Neural cell (in vitro differentiated cells): ENCODE measurements around the gene C1QTNF9B. TPM values are rescaled to one million over a fixed set of nuclear protein-coding genes. Genes with fewer than 3 reads are reported as not detected.

ENCODE experiments used
- H2AFZ ChIP-seq: fragments of 200-600, 300-800 bp; sonication (generic), shearing (Covaris generic); 2 replicates; pipeline ENCODE4 v1.6.0; 2014; ENCODE audit warnings: low read depth, mild to moderate bottlenecking, antibody characterized with exemption, low read length, moderate library complexity
- H3F3A ChIP-seq: fragments of 200-600 bp; shearing (Covaris generic); 2 replicates; pipeline ENCODE4 v1.6.1; 2016; ENCODE audit warnings: mild to moderate bottlenecking, moderate library complexity, mixed read lengths, antibody characterized with exemption, low read length; ENCODE audit not compliant: insufficient read depth, poor library complexity, severe bottlenecking
- H3K27ac ChIP-seq: fragments of 200-600, 300-800 bp; sonication (generic), shearing (Covaris generic); 2 replicates; pipeline ENCODE4 v1.5.1; 2014; ENCODE audit warnings: mild to moderate bottlenecking, low read length, moderate library complexity
- H3K27me3 ChIP-seq: fragments of 300-800, 200-600 bp; sonication (generic), shearing (Covaris generic); 2 replicates; pipeline ENCODE4 v1.6.0; 2014; ENCODE audit warnings: mild to moderate bottlenecking, low read depth, low read length, moderate library complexity; ENCODE audit not compliant: insufficient read depth
- H3K36me3 ChIP-seq: fragments of 300-800, 200-600 bp; sonication (generic), shearing (Covaris generic); 2 replicates; pipeline ENCODE4 v1.5.1; 2014; ENCODE audit warnings: mild to moderate bottlenecking, antibody characterized with exemption, low read length, moderate library complexity; ENCODE audit not compliant: insufficient read depth
- H3K4me2 ChIP-seq: fragments of 300-800, 200-600 bp; sonication (generic), shearing (Covaris generic); 2 replicates; pipeline ENCODE4 v1.6.0; 2014; ENCODE audit warnings: mild to moderate bottlenecking, low read length
- H3K4me3 ChIP-seq: fragments of 300-800, 200-600 bp; sonication (generic), shearing (Covaris generic); 2 replicates; pipeline ENCODE4 v1.5.1; 2014; ENCODE audit warnings: mild to moderate bottlenecking, low read length, moderate library complexity
- H3K79me2 ChIP-seq: fragments of 200-600 bp; shearing (Covaris generic); replicated peaks from 2 replicates; pipeline ENCODE4 v1.6.0; 2014; ENCODE audit warnings: mild to moderate bottlenecking, low read length, moderate library complexity; ENCODE audit not compliant: insufficient read depth
- H3K9ac ChIP-seq: fragments of 300-800, 200-600 bp; sonication (generic), shearing (Covaris generic); 2 replicates; pipeline ENCODE4 v1.6.1; 2016; ENCODE audit warnings: mild to moderate bottlenecking, low read length, mixed read lengths
- H3K9me2 ChIP-seq: fragments of 200-600 bp; shearing (Covaris generic); 2 replicates; pipeline ENCODE4 v1.6.1; 2016; ENCODE audit warnings: mild to moderate bottlenecking, low read length, mixed read lengths; ENCODE audit not compliant: insufficient read depth
- H3K9me3 ChIP-seq: fragments of 200-600, 300-800 bp; sonication (generic), shearing (Covaris generic); 2 replicates; pipeline ENCODE4 v1.6.1; 2016; ENCODE audit warnings: mild to moderate bottlenecking, mixed run types, low read length, moderate library complexity, mixed read lengths
- H4K20me1 ChIP-seq: fragments of 200-600 bp; shearing (Covaris generic); 2 replicates; pipeline ENCODE4 v1.6.1; 2016; ENCODE audit warnings: mild to moderate bottlenecking, mixed run types; ENCODE audit not compliant: insufficient read depth
- EP300 ChIP-seq: fragments of 450-650 bp; conservative IDR thresholded peaks from 2 replicates; pipeline ENCODE4 v1.6.1; 2014; ENCODE audit warnings: antibody characterized with exemption, mild to moderate bottlenecking, moderate library complexity; ENCODE audit not compliant: poor library complexity, severe bottlenecking
- EZH2 ChIP-seq: fragments of 200-600, 300-800 bp; shearing (Covaris generic), sonication (generic); IDR thresholded peaks from 2 replicates; pipeline ENCODE4 v1.6.1; 2014; ENCODE audit warnings: antibody characterized with exemption, low read length, borderline replicate concordance, mild to moderate bottlenecking; ENCODE audit not compliant: insufficient read depth, poor library complexity, severe bottlenecking
- MXI1 ChIP-seq: fragments of 450-650 bp; conservative IDR thresholded peaks from 2 replicates; pipeline ENCODE4 v1.6.1; 2014; ENCODE audit warnings: antibody characterized with exemption, mild to moderate bottlenecking; ENCODE audit not compliant: poor library complexity, severe bottlenecking
- POLR2AphosphoS5 ChIP-seq: IDR thresholded peaks from 2 replicates; pipeline ENCODE4 v1.6.1; 2012
- RAD21 ChIP-seq: fragments of 450-650 bp; conservative IDR thresholded peaks from 2 replicates; pipeline ENCODE4 v1.6.1; 2014; ENCODE audit warnings: antibody characterized with exemption, mild to moderate bottlenecking, moderate library complexity
- SMC3 ChIP-seq: fragments of 450-650 bp; conservative IDR thresholded peaks from 2 replicates; pipeline ENCODE4 v1.6.1; 2014; ENCODE audit warnings: antibody characterized with exemption, mild to moderate bottlenecking, moderate library complexity; ENCODE audit not compliant: poor library complexity
- TAF1 ChIP-seq: IDR thresholded peaks from 2 replicates; pipeline ENCODE4 v1.6.1; 2012; ENCODE audit warnings: low read depth
- polyA plus RNA-seq: library from polyadenylated mRNA; depleted of rRNA; stranded (reverse); fragments of >200 nt; gene quantifications from 2 replicates; pipeline ENCODE4 v1.2.3, GENCODE V29; 2014
- TF ChIP-seq, protein P1 (sequence below): IDR thresholded peaks from 2 replicates; pipeline ENCODE4 v1.6.1; 2012; ENCODE audit warnings: borderline replicate concordance
- TF ChIP-seq, protein P2 (sequence below): fragments of 450-650 bp; IDR thresholded peaks from 2 replicates; pipeline ENCODE4 v1.5.1; 2014; ENCODE audit warnings: antibody characterized with exemption, mild to moderate bottlenecking, moderate library complexity; ENCODE audit not compliant: poor library complexity, severe bottlenecking

Gene C1QTNF9B
- polyA plus RNA-seq, 1 donor from 2014 or later = 1.5 TPM

DNA sequence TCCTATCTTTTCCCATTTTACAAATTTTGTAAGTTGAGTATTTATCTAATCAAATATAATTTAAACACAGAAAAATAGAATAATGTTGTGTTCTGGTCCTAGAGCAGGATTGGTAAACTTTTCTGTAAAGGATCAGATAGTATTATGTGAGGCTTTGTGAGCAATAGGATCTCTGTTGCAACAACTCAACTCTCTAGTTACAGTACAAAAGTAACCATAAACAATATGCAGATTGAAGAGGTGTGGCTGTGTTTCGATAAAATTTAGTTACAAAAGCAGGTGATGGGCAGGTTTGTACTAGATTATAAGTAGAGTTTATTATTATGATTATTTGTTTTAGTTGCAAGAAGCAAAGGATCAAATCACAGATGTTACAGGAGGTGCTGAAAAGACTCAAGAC is 15.2 kb upstream of the C1QTNF9B start:
- H3K36me3 ChIP-seq = no peaks in the 10 kb centered on the region
- no peak overlapping the region for H3K4me2 ChIP-seq
- no peaks in the 10 kb centered on the region for H3K79me2 ChIP-seq
- TF ChIP-seq TAF1 = no peak
- H4K20me1 ChIP-seq = no peaks in the 10 kb centered on the region
- no peak overlapping the region for H3K4me3 ChIP-seq
- no peak overlapping the region for H2AFZ ChIP-seq
- no peak overlapping the region for H3K27ac ChIP-seq
- no peaks in the 10 kb centered on the region for H3K9me2 ChIP-seq
- H3K9me3 ChIP-seq = no peaks in the 10 kb centered on the region
- no peaks in the 10 kb centered on the region for H3K27me3 ChIP-seq
- H3K9ac ChIP-seq = no peak overlapping the region
- H3F3A ChIP-seq = no peaks in the 10 kb centered on the region

DNA sequence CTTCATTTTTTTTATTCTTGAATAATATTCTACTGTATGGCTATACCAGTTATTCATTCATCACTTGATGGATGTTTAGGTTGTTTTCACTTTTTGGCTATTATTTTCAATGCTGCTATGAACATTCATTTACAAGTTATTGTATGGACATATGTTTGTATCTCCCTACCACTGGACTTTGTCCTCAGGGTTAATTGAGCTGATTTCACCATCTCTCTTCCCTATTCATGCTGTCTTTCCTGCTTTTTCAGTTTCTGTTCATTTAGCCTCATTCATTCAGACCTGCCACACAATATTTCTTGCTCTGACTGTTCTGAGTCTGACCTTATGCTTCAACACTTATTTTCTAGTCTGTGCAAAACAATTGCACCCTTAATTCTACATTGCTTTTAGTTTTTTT is 12.3 kb upstream of the C1QTNF9B start:
- Histone ChIP-seq H3K9ac (no peak overlapping the region), H4K20me1 (no peaks in the 10 kb centered on the region), H3K27me3 (no peaks in the 10 kb centered on the region), H3K36me3 (no peaks in the 10 kb centered on the region), H3K27ac (no peak overlapping the region), H3K4me2 (no peak overlapping the region), H3K79me2 (no peaks in the 10 kb centered on the region), H3K9me3 (no peaks in the 10 kb centered on the region), H2AFZ (no peak overlapping the region), H3K9me2 (no peaks in the 10 kb centered on the region), H3F3A (no peaks in the 10 kb centered on the region), H3K4me3 (no peak overlapping the region)
- TF ChIP-seq, protein P1, sequence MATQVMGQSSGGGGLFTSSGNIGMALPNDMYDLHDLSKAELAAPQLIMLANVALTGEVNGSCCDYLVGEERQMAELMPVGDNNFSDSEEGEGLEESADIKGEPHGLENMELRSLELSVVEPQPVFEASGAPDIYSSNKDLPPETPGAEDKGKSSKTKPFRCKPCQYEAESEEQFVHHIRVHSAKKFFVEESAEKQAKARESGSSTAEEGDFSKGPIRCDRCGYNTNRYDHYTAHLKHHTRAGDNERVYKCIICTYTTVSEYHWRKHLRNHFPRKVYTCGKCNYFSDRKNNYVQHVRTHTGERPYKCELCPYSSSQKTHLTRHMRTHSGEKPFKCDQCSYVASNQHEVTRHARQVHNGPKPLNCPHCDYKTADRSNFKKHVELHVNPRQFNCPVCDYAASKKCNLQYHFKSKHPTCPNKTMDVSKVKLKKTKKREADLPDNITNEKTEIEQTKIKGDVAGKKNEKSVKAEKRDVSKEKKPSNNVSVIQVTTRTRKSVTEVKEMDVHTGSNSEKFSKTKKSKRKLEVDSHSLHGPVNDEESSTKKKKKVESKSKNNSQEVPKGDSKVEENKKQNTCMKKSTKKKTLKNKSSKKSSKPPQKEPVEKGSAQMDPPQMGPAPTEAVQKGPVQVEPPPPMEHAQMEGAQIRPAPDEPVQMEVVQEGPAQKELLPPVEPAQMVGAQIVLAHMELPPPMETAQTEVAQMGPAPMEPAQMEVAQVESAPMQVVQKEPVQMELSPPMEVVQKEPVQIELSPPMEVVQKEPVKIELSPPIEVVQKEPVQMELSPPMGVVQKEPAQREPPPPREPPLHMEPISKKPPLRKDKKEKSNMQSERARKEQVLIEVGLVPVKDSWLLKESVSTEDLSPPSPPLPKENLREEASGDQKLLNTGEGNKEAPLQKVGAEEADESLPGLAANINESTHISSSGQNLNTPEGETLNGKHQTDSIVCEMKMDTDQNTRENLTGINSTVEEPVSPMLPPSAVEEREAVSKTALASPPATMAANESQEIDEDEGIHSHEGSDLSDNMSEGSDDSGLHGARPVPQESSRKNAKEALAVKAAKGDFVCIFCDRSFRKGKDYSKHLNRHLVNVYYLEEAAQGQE = no peak
- TF ChIP-seq POLR2AphosphoS5 = no peak
- TF ChIP-seq MXI1 = no peak
- no peak for TF ChIP-seq RAD21
- TF ChIP-seq SMC3 = no peak
- no peak for TF ChIP-seq TAF1
- TF ChIP-seq EP300 = no peak
- TF ChIP-seq EZH2 = no peak
- TF ChIP-seq, protein P2, sequence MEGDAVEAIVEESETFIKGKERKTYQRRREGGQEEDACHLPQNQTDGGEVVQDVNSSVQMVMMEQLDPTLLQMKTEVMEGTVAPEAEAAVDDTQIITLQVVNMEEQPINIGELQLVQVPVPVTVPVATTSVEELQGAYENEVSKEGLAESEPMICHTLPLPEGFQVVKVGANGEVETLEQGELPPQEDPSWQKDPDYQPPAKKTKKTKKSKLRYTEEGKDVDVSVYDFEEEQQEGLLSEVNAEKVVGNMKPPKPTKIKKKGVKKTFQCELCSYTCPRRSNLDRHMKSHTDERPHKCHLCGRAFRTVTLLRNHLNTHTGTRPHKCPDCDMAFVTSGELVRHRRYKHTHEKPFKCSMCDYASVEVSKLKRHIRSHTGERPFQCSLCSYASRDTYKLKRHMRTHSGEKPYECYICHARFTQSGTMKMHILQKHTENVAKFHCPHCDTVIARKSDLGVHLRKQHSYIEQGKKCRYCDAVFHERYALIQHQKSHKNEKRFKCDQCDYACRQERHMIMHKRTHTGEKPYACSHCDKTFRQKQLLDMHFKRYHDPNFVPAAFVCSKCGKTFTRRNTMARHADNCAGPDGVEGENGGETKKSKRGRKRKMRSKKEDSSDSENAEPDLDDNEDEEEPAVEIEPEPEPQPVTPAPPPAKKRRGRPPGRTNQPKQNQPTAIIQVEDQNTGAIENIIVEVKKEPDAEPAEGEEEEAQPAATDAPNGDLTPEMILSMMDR = no peak

DNA sequence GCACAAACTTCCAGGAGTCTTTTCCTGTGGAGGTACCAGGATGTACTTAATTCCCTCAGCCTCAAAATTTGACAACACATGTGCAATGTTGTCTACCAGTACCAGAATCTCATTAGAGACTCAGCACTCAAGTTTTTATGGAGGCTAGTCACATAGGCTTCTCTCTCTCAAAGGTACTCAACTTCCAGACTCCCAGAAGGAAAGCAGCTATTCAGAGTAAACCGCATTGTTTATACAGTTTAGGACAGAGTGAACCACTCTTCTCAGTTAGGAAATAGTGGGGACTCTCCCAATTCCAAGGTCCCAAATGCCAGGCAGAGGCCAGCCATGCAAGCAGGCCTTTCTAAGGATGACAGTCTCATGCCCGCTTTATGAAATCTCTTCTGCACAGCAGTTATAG is 8.5 kb upstream of the C1QTNF9B start:
- Histone ChIP-seq H3K79me2 (no peaks in the 10 kb centered on the region), H3K27ac (no peak overlapping the region), H3K9me2 (no peaks in the 10 kb centered on the region), H3K9ac (no peak overlapping the region), H3K4me2 (no peak overlapping the region), H3K9me3 (no peaks in the 10 kb centered on the region), H4K20me1 (no peaks in the 10 kb centered on the region), H2AFZ (no peak overlapping the region), H3K36me3 (no peaks in the 10 kb centered on the region), H3F3A (no peaks in the 10 kb centered on the region), H3K27me3 (peaks cover 17% of the 10 kb centered on the region), H3K4me3 (no peak overlapping the region)
- TF ChIP-seq, protein P1 = no peak
- TF ChIP-seq TAF1 = no peak
- no peak for TF ChIP-seq SMC3
- no peak for TF ChIP-seq POLR2AphosphoS5
- TF ChIP-seq EZH2 = no peak
- TF ChIP-seq, protein P2 = no peak
- TF ChIP-seq MXI1 = no peak
- TF ChIP-seq EP300 = no peak
- no peak for TF ChIP-seq RAD21
